GM21423 (cell line): ENCODE data around the gene SMYD5.

Source experiments
- ATAC-seq: cut with Tn5 transposase; IDR thresholded peaks from one replicate; pipeline ENCODE4 v1.9.1; 2021; ENCODE audit warnings: mild to moderate bottlenecking, moderate library complexity; ENCODE audit not compliant: unreplicated experiment

Gene SMYD5

DNA sequence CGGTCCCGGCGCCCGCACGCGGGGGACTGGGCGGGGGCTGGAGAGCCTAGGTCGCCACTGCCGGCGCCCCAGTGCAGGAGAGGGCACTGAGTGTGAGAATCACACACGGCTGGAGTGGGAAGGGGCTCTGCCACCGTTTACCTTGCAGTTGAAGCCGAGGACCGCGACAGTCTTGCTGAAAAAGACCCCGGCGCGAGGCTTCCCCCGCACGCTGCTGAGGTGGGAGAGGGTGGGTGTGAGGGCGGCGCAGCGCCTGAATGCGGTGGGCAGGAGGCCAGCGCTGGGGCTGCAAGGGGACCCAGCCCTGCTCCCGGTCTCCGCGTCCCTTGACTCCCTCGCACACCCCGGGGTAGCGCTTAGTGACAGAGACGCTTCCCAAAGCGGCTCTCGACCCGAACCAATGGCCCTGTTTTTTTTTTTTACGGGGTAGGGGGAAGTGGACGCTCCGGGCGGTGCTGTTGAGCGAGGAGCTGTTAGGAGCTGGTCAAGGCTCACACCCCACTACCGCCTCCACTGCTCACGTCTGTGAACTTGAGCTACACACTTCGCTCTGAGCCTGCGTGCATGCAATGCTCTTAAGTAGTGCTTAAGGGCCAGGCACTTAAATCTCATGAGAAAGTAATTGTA lies 10.9 kb upstream of the SMYD5 start:
- ATAC-seq, result no peak

DNA sequence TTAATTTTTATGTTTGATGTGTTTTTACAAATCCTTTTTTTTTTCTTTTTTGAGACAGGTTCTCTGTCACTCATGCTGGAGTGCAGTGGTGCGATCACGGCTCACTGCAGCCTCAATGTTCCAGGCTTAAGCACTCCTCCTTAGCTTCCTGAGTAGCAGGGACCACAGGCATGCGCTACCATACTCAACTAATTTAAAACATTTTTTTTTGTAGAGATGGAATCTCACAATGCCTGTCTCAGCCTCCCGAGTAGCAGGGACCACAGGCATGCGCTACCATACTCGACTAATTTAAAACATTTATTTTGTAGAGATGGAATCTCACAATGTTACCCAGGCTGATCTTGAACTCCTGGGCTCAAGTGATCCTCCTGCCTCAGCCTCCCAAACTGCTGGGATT lies 8.4 kb upstream of the SMYD5 start:
- no peak for ATAC-seq

DNA sequence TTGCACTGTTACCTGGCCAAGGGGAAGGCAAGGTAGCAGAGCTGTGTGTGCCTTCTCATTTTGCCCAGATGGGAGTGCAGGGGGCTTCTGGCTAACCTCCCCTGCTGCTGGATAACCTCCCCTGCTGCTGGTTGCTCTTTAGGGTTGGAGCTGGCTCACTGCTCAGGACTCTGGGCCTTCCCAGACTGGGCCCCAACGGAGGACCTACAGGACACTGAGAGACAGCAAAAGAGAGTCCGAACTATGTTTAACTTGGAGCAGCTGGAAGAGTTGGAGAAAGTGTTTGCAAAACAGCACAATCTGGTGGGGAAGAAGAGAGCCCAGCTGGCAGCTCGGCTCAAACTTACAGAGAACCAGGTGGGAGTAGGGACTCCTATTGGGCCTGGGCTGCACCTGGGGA lies 5.8 kb upstream of the SMYD5 start:
- no peak for ATAC-seq

DNA sequence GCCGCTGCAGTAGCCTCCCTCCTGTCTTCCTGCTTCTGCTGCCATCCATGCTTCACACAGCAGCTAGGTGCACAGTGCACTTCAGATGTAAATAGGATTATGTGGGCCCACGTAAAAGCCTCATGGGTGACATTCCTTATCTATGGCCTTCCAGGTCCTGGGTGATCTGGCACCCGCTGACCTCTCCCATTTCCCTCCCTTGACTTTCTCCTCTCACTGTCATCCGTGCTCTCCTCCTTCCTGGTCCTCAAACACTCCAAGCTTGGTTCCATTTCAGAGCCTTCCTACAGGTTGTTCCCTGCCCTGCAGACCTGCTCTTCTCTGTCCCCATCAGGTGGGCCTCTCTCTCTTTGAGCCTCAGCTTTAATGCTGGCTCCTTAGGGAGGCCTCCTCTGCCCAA lies 4.0 kb upstream of the SMYD5 start:
- ATAC-seq, result no peak

DNA sequence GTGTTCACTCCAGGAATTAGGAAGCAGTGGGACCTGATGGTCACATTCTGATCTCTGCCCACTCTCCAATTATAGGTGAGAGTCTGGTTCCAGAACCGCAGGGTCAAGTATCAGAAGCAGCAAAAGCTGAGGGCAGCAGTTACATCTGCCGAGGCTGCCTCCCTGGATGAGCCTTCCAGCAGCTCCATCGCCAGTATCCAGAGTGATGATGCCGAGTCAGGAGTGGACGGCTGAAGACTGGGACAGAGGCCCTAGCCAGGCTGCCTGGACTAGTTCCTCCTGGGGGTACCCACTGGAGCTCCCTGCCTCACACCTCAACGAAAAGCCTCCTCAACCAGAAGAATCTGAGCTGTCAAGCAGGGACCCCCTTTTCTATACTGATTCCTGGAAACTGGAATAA lies 3.3 kb upstream of the SMYD5 start:
- ATAC-seq, result no peak

DNA sequence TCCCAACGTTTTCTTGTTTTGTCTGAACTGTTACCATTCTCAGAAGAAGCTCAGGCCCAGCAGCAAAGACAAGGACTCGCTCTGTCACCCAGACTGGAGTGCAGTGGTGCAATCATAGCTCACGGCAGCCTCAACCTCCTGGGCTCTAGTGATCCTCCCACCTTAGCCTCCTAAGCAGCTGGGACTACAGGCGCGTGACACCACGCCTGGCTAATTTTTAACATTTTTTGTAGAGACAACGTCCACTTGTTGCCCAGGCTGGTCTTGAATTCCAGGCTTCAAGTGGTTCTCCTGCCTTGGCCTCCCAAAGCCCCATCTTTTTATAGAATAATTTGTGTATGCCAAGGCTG lies 2.0 kb upstream of the SMYD5 start:
- ATAC-seq, result no peak

DNA sequence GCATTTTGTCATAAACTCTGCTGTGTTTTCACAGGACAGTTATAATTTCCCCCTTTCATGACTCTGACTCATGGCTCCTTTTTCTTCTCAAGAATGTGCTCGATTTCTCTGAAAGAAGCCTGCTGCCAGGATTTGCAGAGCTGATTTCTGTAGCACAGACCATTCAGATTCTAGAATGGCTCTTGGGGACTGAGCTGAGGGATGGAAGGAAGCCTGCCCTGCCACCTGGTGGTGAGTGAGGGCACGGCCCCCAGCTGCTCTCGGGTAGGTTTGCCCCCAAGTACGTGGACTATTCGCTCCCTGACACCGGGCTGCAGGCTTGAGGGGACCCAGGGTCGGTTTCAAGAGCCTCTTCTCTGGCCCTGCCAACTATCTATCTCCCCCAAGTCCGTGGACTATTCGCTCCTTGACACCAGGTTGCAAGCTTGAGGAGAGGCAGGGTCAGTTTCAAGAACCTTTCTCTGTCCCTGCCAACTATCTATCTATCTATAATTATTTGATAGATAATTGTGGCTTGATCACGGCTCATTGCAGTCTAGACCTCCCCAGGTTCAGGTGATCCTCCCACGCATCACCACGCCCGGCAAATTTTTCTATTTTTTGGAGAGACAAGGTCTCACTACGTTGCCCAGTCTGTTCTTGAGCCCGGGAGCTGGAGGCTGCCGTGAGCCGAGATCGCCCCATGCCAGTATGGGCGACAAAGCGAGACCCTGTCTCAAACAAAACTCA lies 1.4 kb upstream of the SMYD5 start:
- ATAC-seq, result peak; percentile 64

DNA sequence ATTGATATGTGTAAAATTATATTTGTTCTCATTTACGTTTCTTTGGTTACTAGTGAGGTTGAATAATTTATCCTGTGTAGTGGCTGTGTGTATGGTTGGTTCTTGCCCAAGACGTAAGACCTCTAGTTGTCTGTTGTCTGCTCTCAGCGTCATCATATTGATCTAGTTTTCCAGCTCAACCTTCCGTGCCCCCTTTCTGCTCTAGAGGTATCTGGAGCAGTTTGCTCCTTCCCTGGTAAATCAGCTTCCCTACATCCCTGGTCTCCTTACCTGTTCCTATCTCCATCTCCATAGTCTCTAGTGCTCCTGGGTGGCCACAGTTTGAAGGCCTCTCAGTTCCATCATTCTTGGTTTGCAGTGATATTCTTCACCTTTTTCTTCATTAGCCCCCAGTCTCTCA lies 1.2 kb downstream of the SMYD5 start:
- ATAC-seq, result no peak

DNA sequence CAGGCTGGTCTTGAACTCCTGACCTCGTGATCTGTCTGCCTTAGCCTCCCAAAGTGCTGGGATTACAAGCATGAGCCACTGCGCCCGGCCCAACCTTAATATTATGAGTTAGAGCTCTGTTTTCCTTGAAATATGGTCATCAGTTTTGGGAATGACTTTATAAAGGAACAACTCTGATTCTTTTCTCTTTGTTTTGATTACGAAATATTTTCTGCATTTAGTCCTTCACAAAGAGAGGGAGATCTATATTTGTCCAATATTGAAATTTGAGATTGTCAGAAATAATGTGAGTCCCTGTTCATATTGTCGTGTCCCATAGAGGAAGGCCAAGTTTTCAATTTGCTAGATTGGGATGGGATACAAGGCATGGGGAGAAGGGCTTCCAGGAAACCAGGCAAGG lies 3.1 kb downstream of the SMYD5 start:
- ATAC-seq, result no peak

DNA sequence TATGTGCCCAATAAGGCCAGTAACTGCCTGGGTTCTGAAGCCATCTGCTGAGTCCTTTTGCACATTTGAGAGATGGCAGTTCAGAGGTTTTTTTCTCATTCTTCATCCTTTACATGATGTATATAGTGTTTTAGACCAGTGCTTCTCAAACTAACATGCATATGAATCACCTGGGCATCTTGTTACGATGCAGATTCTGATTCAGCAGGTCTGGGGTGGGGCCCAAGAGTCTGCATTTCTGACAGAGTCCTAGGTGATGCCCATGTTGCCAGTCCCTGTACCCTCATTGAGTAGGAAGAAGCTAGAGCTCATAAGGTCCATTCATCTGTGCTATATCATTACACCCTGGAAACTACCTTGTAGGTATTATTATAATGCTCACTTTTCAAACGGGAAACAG lies 3.8 kb downstream of the SMYD5 start:
- no peak for ATAC-seq

DNA sequence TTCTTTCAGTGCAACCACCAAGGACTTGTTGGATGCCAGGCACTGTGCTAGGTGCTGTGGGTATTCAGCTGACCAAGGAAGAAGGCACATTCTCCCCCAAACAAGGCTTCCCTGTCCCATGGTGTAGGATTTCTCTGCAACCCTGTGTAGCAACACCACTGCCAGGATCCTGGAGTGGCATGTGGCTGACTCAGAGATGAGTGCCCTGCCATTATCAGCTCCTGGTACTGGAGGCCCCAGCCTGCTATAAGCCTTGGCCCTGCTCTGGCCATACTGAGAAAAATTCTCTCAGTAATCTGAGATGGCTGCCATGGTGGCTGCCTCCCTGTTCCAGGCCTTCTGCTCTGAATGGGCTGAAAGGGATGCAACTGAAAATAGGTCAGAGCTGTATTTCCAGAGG lies 4.3 kb downstream of the SMYD5 start:
- ATAC-seq, result no peak

DNA sequence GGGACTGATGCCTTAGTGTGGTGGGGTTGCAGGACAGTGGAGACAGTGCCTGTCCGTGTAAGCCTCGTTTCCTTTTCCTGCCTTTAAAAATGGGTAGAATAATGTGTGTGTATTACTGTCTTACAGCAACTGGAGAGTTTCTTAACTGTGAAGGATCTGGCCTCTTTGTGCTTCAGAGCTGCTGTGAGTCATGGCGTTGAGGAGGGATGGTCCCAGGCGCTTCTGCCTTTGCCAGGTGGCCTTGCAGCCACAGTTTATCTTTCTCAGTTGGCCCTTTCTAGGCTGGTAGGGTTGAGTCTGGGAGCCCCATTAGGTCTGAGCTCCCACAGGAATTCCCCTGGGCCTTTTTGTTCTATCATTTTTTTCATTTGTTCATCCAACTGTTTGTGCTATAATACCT lies 9.8 kb downstream of the SMYD5 start:
- no peak for ATAC-seq

DNA sequence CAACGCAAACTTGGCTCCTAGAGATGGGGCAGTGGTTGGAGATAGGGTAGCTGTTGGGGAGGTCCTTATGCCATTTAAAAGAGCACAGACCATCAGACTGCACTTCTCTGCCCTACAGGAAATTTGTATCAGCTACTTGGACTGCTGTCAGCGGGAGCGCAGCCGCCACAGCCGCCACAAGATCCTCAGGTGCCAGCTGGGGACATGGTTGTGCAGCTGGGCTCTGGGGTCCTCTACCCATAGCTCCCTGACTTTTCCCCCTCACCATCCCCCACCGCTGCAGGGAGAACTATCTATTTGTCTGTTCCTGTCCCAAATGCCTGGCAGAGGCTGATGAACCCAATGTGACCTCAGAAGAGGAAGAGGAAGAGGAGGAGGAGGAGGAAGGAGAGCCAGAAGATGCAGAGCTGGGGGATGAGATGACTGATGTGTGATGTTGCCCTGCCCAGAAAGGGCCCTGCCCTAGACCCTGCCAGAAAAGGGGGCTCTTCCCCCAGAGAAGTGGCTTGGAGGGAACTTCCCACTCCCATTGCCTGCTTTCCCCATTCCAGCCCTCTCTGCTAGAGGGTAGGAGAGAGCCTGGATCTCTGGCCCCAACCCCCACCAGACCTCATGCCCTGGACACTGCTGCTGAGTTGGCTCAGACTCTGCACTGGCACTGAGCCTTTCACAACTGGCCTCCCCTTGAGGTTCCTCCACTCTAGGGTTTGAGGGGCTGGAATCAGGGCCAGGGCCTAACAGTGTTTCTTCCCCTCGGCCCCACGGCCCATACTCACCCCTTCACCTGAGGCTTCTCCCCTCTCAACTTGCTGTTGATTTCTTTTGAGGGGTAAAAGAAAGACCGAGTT lies 11.7 kb downstream of the SMYD5 start:
- no peak for ATAC-seq

DNA sequence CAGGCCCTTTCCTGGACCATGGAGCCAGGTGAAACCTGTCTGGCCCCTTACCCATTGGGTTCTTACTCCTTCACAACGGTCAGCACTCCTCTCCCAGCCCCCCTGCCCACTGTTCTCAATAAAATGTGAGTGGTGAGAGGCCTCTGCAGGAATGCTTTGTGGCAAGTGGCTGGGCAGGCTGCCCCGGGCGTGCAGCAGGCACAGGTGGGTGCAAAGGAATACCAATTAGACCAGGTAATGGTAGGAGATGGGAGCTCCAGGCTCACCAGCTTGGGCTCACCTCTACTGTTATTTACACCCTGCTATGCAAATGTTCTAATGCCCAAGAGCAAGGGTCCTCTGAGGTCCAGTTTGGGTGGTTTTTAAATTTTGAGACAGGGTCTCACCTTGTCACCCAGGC lies 13.0 kb downstream of the SMYD5 start:
- no peak for ATAC-seq

DNA sequence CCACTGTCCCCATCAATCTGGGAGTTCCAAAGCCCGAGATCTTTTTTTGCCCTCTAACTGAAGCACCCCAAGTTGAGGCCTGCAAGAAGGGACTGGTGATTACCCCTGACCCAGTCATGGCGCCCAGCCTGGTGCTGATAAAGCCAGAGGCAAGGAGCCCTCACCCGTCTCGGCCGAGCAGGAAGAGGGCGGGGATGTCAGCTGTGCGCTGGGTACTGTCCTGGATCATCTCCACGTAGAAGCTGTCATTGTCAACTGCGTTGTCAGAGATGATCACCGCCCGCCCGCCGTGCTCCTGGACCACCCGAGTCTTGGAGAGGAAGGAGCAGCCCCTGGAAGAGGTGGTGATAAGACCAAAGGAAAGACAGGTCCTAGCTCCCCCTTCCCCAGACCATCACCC lies 14.6 kb downstream of the SMYD5 start:
- ATAC-seq, result no peak

DNA sequence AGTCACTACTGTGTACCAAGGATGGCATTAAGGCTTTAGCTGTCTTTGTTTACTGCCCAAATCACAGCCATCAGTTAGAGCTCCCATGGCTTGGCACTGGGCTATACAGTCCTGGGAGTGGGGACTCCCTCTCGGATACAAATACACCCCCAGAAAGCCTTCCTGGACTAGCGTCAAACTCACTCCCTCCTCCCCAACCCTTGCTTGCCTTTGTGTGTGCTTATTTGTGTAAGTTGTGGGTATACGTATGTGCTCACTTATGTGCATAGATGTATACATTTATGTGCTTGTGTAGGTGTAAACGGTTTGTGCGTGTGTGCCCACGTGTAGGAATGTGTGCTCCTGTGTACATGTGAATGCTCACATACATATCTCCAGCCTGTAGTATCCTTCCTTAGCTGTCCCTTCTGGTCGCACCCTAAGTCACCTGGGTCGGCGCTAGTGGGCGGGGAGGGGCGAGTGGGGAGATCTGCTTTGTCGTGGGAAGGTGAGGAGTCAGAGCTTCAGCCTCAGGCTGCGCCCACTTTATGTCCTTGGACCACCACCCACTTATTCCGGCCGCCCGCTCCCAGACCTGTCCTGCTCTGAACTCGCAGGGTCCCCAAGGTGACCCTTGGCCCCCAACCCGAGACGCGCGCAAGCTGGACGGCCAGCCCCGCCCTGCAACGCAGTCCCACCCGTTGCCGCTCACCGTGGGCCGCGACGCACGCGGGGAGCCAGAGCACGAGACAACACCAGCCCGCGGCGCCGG lies 18.5 kb downstream of the SMYD5 start:
- ATAC-seq, result peak; percentile 8

DNA sequence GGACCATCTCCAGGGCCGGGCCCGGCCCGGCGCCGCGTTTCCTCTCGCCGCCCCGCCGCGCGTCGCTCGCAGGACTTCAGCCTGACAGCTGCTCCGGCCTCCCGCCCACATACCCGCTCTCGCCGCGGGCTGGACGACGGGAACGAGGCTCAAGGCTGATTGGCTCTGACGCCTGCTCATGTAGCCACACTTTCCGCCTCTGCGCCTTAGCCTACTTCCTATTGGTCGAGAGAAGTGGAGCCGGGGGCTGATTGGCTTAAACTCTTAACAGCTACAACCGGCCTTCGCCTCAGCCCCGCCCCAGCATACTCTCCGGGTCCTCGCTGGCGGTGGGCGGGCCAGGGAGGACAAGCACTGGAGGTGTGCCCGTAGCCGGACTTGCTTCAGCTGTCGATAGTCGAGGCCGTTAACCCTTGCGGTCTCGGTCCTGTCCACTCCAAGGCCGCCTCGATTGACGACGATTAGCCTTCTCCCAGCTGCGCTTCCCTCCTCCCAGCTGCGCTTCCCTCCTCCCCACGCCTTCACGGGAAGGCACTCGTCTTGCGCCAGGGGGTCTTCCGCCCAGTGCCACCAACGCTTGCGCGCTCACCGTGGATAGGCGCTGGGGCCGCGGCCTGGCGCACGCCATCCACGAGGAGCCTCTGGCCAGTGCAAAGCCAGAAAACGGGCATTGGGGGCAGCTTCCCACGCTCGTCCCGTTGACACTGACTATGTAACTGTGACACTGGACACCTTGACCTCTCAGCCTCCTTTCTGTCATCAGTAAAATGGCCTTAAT lies 19.3 kb downstream of the SMYD5 start, which contains the start of gene PRADC1:
Gene PRADC1 (minus strand): TSS at position 86 of the 778 bp plus-strand sequence. CDS start 79 bp downstream, at position 7.
- peak; percentile 89 for ATAC-seq

DNA sequence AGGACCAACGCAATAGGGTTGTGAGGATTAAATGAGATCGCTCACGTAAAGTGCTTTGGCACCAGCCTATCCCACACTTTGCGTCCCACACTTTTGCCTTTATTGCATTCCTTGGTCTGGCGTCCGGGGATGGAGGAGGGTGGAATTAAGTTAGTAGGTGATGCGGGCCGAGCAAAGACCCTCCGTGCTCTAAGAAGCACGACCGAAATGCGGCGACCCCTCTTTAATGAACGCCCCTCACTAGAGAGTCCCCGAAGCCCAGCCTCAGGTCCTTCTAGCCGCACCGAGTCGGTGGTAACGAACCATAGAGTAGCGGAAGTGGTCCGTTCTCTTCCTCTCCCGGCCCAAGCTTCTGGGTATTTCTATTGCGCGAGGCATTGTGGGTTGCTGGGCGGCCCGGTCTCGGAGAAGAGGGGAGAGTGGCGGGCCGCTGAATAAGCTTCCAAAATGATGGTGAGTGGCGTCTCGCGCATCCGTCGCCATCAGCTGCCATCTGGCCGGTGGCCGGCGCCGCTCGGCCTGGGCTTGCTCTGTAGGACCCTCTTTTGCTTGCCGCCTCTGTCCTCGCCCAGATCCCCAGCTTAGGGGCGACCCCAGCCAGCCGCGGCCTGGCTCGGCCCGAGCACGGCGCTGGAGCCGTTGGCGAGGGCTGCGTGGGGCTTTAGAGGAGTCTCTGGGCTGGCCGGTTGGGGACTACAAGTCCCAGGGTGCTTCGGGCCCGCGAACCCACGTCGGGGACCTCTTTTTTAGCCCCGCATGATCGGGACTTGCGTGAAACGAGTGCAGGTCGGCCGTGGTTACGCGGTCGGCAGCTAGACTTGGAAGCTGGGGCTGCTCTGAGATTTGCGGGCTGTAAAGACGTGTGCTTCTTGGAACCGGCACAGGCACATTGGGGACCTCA lies 20.1 kb downstream of the SMYD5 start, which contains the start of gene CCT7:
Gene CCT7 (plus strand): TSS at position 377 of the 901 bp plus-strand sequence. CDS start 71 bp downstream, at position 448.
- peak; percentile 62 for ATAC-seq

DNA sequence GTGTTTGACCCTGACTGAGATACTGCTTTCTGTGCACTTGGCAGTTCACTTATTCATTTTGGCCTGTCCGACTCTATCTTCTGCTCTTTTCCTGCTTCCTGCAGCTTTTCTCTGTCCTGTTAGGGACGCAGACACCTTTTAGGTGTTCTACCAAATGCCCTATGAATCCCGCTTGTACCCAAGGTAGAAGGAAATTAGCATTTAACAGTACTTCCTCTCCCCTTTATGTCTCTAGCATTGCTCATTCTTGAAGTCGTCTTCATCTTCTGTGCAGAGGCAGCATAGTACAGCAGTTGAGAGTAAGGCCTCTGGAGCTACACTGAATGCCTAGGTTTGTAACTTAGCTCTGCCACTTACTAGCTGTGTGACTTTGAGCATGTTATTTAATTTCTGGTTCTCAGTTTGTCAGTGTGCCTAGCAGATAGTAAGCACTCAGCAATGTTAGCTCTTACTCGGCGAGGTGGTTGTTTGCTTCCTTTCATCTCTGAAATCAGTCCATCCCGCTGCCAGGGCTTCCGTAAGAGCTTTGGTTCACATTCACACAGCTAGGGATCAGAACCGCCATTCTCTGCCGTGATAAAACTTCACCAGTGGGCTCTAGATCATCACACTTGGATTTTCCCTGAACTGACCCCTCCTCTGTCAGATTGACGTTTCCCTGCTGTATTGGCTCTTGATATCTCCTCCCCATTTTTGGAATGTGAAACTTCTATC lies 21.4 kb downstream of the SMYD5 start:
- no peak for ATAC-seq
